Kidney capillary endothelial cell (primary cell): ENCODE data around the gene USP35.
"Not testable (repeated sequence)": the region's sequence is repeated elsewhere in the genome, so short reads cannot be mapped to it uniquely, and the experiment has no call there.

Source experiments
- DNase-seq: peaks from one replicate; pipeline ENCODE4 v3.0.0-alpha.2; 2018; ENCODE audit warnings: low spot score

USP35 gene

DNA sequence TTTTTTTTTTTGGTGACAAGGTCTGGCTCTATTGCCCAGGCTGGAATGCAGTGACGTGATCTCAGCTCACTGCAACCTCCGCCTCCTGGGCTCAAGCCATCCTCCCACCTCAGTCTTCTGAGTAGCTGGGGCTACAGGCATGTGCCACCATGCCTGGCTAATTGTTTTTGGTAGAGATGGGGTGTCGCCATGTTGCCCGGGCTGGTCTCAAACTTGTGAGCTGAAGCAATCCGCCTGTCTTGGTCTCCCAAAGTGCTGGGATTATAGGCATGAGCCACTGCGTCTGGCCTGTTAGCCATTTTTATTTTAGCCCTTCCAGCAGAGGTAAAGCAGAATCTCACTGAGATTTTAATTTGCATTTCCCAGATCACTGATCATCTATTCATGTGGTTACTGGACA lies 44.3 kb downstream of the USP35 start:
- DNase-seq, result not testable (repeated sequence)

DNA sequence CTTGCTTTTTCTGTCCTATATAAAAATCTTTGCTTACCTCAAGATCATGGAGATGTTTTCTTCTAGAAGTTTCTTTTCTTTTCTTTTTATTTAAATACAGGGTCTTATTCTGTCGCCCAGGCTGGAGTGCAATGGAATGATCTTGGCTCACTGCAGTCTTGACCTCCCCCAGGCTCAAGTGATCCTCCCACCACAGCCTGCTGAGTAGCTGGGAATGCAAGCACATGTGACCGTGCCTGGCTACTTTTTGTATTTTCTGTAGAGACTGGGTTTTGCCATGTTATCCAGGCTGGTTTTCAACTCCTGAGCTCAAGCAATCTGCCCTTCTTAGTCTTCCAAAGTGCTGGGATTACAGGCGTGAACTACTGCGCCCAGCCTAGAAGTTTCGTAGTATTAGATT lies 45.3 kb downstream of the USP35 start:
- DNase-seq, result no peak

DNA sequence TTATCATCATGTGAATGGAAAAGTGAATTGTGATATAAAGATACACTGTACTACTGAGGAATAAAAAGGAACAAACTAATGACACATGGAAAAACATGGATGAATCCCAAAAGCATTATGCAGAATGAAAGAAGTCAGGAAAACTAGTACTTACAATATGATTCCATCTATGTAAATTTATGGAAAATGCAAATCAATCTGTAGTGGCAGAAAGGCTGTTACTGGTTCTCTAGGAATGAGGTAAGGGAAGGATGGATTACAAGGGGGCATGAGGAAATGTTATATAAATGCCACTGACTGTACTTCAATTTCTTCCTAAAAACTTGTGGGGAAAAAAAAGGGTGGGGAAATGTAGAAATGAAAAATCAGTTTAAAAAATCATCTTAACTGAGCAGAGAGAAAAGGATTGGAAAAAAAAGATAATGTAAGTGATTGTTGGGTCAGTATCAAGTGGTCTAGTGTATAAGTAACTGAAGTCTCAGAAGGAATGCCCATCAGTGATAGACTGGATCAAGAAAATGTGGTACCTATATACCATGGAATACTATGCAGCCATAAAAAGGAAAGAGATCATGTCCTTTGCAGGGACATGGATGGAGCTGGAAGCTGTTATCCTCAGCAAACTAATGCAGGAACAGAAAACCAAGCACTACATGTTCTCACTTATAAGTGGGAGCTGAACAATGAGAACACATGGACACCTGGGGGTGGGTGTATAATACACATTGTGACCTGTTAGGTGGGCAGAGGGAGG lies 48.8 kb downstream of the USP35 start:
- DNase-seq, result no peak

DNA sequence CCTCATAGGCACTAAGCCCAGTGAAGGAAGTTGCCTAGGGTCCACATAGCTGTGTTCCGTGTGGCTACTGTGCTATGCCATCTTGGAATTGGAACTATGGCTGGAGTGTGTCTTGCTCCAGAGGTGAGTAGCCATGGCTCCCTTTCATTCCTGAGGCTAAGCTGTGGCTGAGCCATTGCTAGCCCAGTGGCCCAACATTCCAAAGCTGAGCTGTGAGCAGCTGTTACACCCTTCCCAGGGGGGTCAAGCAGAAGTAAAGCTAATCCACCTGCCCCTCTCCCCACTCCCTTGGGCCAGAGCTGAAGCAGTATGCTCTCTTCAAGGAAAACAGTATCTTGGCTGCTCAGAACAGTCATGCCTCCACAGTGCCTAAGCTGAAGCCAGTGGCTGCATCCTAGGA lies 51.1 kb downstream of the USP35 start:
- DNase-seq, result no peak

DNA sequence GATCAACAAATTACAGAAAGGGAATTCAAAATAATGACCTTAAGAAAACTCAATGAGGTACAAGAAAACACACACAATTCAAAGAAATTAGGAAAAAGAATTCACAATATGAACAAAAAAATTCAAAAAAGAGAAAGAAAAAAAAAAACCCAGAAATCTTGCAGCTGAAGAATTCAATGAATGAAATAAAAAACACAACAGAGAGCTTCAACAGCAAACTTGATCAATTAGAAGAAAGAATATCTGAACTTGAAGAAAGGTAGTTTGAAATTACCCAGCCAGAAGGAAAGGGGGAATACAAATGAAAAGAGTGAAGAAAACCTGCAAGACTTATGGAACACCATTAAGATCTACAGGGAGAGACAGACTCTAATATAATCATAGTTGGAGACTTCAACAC lies 52.8 kb downstream of the USP35 start:
- DNase-seq, result no peak

DNA sequence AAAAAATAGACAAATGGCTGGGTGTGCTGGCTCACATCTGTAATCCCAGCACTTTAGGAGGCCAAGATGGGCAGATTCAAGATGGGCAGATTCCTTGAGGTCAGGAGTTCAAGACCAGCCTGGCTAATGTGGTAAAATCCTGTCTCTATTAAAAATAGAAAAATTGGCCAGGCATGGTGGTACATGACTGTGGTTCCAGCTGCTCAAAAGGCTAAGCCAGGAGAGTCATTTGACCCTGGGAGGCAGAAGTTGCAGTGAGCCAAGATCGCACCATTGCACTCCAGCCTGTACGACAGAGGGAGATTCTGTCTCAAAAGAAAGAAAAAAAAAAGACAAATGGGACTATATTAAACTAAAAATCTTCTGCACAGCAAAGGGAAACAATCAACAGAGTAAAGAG lies 55.4 kb downstream of the USP35 start:
- no peak for DNase-seq

DNA sequence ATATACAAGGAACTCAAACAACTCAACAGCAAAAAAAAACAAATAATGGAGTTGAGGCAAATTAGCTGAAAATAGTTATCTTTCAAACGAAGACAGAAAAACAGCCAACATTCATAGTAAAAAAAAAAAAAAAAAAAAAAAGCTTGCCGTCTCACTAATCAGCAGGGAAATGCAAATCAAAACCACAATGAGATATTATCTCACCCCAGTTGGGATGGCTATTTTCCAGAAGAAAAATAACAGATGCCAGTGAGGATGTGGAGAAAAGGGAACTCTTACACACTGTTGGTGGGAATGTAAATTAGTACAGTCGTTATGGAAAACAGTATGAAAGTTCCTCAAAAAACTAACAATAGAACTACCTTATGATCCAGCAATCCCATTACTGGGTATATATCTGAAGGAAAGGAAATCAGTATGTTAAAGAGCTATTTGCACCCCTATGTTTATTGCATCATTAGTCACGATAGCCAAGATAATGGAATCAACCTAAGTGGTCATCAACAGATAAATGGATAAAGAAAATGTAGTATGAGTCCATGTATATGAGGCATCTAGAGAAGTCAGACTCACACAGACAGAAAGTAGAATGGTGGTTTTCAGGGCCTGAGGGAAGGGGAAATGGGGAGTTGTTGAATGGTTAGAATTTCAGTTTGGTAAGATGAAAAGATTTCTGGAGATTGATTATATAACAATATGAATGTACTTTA lies 56.0 kb downstream of the USP35 start:
- DNase-seq, result no peak

DNA sequence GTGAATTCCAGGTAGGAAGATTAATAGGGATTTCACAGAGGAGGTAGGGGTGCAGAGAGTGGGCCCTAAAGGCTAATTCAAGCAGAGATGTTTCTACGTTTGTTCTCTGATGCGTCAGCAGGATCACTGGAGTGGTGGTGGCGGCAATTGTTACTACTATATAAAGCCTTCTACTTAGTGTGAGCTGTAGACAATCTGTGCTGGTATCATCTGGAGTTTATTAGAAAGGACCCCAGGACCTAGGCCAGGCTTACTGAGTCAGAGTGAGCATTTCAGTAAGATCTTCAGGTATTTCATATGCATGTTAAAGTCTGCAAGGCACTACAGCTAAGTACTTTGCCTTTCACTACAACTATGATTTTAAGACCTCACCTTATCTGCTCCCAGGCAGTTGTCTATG lies 59.5 kb downstream of the USP35 start:
- no peak for DNase-seq

DNA sequence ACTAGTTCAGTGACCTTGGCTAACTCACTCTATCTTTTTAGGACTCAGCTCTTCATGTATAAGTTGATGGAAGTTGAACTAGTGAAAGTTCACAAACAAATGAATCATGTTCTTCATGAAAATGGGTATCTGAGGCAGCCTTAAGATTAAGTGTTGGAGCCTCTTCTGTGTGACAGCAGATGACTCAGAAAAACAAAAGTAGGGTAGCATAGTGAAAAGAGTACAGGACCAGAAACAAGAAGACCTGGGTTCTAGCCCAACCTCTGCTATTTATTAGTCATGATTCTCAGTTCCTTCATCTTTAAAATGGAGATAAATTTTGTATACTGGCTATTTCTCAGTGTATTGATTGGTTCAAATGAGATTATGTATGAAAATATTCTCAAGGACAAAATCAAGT lies 60.2 kb downstream of the USP35 start:
- DNase-seq, result no peak

DNA sequence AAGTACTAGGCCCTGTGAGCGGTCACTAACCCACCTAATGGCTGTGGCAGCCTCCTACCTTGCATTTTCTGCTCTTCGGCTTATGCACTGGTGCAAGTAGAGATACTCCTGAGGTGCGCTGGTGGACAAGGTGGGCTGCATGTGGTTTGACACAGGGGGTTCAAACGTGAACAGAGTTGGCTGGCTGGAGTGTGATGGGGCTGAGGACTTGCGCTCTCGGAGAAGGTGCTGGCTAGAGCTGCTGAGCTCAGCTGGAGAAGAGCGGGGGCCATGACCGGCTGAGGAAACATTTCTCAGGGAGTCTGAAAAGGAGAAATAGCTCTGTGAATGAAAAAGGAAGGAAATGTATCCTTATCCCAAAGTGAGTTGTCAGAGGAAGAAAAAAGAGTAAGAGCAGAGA lies 61.4 kb downstream of the USP35 start:
- DNase-seq, result no peak

DNA sequence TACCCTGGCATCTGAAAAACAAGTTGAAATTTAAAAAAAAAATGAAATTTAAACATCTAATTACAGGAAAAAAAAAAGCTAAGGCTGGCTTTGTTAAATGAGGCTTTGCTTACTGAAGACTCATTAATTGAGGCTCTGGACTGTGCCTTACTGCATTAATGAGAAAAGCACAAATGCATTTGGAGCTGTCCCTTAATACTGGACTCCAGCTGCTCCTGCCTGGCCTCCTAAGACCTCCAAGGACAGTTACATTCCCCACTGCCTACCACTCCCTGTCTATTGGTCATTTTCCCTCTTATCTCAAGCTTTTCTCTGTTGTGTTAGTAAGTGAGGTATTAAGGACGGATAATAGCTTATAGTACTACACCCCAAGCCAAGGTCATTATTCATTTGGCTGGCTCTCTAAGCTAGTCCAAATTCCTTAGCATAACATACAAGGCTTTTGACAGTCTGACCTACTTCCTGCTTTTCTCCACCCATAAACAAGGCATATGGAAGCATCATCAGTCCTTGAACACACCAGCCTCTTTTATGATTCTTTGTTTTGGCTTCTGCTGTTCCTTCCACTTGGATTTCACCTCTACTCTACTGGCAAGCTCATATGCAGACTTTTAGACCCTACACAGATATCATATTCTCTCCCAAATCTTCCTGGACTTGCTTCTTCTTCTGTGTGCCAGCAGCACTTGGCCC lies 62.5 kb downstream of the USP35 start:
- peak; percentile 24 for DNase-seq

DNA sequence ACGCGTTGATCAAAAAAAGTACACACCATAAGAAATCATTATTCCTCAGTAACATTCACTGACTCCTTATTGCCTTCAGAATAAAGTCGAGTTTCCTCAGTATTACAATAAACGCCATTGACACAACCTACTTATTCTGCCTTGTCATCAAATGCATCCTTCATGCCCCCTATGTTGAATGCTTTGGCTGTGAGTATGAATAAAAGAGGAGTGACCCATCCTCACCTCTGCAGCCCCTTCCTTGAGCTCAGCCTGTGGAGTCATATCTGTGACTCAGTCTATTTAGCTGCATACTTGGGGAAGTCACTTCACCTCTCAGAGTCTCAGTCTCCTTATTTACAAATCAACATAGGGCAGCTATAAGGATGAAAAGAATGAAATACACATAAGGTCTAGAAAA lies 65.1 kb downstream of the USP35 start:
- peak; percentile 67 for DNase-seq

DNA sequence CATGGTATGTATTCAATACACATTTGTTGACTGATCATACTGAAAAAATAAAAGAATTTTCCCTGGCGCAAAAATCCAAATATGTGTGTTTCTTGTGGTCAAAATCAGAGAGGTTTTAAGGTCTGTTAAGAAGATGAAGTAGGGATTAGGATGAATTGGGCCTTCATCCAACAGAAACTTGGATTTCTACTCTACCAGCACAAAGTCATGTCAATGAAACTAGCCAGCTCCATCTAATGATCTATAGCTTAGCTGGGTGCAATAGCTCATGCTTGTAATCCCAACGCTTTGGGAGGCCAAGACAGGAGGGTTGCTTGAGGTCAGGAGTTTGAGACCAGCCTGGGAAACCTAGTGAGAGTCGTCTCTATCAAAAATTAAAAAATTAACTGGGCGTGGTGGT lies 65.5 kb downstream of the USP35 start:
- no peak for DNase-seq

DNA sequence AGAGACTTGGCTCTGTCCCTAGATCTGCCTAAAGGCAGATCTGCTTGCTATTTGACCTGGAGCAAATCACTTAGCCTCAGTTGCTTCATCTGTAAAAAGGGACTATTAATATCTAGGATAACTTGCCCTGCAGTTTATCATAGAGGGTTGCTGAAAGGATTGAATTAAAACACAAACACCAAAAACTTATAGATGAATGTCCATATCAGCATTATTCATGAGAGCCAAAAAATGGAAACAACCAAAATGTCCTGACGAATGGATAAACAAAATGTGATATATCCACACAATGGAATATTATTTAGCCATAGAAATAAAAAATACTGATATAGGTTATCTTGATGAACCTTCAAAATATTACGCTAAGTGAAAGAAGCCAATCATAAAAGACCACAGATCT lies 67.2 kb downstream of the USP35 start:
- DNase-seq, result no peak

DNA sequence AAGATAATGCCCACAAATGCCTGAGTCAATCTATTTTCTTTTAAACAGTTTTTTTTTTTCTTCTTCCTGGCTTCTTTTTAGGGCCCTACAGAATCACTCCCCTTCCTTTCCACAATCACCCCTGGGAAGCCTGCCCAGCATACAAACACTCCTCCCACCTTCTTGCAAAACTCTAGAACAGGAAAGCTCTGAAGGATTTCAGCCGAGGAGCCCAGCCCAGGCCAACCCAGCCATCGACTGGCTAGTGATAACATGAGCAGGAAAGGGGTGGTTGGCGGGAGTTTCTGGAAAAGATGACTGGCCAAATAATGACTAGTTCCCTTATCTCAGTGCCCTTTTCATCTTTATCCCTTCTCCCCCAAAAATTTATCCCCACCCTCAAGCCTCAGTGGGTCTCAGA lies 68.2 kb downstream of the USP35 start:
- no peak for DNase-seq

DNA sequence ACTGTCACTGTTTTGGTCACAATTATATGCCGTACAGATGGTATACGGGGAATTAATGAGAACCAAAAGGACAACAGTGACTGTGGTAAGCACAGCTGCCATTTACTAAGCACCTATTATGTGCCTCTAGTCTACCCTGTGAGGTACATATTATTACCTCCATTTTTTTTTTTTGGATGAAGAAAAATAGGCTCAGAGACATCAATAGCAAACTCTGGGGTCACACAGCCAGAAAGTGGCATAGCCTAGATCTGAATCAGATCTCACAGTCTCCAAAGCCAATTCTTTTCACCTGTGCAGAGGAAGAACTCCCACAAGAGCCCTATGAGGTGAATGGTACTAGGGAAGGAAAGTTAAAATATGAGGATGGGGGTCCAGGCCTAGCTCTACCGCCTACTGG lies 68.9 kb downstream of the USP35 start:
- DNase-seq, result no peak

DNA sequence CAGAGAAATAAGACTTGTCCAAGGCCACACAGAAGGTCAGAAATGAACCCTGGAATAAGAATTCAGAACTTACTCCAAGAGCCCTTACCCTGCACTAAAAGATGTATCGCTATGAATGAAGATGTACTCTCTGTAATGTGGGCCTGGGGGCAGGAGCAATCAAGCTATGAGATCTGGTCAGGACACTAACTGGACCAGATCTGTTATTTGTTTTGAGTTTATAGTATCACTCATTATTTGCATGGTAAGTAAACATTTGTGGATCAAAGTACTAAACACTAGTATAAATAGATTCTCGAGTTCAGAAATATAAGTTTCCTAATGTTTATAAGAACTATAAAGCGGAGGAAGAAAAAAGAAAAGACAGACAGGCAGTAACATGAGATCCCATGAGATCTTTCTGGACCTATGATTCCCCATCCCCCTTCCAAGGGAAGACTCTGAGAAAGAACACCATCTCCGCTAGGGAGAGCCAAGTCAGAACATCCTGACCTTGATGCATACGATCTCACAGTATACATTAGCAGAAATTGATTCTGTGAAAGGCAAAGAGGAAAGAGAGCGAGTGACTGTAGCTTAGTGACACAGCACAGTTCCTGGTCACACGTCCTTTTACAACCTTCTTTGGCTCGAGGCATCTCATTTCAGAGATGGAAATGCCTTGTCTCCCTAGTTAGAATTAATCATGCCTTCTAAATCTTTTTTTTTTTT lies 71.2 kb downstream of the USP35 start:
- no peak for DNase-seq

DNA sequence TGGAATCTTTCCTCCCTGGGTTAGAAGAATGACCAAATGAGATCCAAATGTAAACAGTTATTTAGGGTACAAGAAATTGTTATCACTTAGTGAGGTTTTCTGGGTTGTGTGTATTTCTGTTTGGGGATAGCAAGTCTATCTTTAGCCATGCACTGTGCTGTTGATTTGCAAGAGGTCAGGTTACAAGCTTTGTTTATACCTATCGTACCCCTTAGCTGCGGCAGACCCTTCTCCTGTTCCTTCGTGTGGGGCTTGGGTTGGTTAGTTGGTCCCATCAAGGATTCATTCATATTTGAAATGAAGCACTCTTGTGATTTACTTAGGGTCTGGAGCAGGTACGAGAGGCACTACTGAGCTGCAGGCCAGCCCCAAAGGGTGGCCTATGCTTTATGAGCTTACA lies 72.6 kb downstream of the USP35 start:
- DNase-seq, result no peak

DNA sequence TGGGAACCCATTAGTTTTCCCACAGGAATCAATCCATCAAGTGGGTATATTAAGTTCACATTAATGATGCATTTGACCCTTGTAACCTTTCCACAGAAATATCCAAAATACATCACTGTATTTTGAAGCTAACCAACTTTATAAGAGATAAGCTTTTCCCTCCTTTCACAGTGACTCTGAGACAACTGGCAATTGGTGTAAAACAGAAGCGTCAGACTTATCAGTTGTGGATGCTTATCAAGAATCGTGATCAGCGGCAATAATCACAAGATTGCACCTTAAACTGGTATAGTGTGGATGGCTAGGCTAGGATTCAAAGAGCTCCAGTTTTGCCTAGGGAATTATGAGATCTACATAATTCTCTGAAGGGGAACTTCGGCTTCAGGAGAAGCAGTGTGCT lies 73.1 kb downstream of the USP35 start:
- DNase-seq, result no peak

DNA sequence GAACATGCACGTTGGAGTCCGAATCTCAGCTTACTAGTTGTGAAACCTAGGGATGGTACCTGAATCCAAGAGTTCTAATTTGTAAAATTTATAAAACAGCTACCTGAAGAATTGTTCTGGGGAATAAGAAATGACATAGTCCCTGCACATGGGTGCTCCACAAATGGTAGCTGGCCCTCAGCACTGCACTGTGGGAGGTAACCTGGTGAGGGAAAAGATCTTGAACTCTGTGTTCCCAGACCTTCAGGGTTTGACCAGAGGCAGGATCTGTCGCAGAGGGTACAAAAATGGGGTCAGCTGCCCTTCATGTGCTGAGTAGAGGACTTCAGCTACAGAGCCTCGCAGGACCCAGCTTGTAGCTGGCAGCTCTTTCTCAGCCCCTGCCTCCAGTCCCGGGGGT lies 73.5 kb downstream of the USP35 start:
- no peak for DNase-seq

DNA sequence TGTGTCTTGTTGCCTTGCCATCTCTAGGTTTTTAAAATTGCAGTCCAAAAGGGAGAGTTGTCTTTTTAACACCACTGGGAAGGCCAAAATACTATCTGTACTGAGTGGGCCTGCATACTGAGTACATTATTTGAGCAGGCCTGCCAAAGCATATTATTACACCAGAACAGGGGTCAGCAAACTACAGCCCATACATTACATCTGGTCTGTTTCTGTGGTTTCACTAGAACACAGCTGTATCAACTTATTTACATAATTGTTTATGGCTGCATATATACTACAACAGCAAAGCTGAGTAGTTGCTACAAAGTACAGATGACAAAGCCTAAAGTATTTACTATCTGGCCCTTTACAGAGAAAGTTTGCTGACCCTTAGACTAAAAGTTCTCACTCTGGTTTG lies 74.0 kb downstream of the USP35 start:
- no peak for DNase-seq
